ENCODE measurements around the gene ANKRD44.

ANKRD44 gene

GRCh38 chr2:197197895-197198311, 112.7 kb downstream of the ANKRD44 start:
- H3K4me3 ChIP-seq (ENCODE audit: low read depth, low read length): no peak overlapping the region
- ChIA-PET CTCF (no interaction called here), POLR2A (no interaction called here)
- TF ChIP-seq, protein P1, sequence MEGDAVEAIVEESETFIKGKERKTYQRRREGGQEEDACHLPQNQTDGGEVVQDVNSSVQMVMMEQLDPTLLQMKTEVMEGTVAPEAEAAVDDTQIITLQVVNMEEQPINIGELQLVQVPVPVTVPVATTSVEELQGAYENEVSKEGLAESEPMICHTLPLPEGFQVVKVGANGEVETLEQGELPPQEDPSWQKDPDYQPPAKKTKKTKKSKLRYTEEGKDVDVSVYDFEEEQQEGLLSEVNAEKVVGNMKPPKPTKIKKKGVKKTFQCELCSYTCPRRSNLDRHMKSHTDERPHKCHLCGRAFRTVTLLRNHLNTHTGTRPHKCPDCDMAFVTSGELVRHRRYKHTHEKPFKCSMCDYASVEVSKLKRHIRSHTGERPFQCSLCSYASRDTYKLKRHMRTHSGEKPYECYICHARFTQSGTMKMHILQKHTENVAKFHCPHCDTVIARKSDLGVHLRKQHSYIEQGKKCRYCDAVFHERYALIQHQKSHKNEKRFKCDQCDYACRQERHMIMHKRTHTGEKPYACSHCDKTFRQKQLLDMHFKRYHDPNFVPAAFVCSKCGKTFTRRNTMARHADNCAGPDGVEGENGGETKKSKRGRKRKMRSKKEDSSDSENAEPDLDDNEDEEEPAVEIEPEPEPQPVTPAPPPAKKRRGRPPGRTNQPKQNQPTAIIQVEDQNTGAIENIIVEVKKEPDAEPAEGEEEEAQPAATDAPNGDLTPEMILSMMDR (IDR thresholded peaks at IDR 0.05; ENCODE audit: insufficient read depth, low read length, missing control alignments): no peak
- no peak for DNase-seq (ENCODE audit: low read depth, low spot score)

GRCh38 chr2:197196541-197197180, 113.9 kb downstream of the ANKRD44 start:
- no peak overlapping the region for H3K4me3 ChIP-seq (ENCODE audit: low read depth, low read length)
- DNase-seq (ENCODE audit: low read depth, low spot score): no peak
- ChIA-PET CTCF (interaction anchor here (0.8 kb wide), 1 partner anchor 182 kb away, joined by 3 read pairs; no protein-coding TSS in a partner anchor), POLR2A (no interaction called here)
- TF ChIP-seq, protein P1 (IDR thresholded peaks at IDR 0.05; ENCODE audit: insufficient read depth, low read length, missing control alignments): no peak

- CTCF ChIA-PET: interaction anchor here (0.6 to 1.4 kb wide), 6 partner anchors 9 to 160 kb away, joined by 3 to 5 read pairs (median 3); no protein-coding TSS in a partner anchor
- no peak for DNase-seq (ENCODE audit: low read depth, low spot score)
- H3K4me3 ChIP-seq (ENCODE audit: low read depth, low read length): no peak overlapping the region
- TF ChIP-seq, protein P1 (IDR thresholded peaks at IDR 0.05; ENCODE audit: insufficient read depth, low read length, missing control alignments): no peak
- POLR2A ChIA-PET: no interaction called here
Measured at GRCh38 chr2:197195518-197195917, 115.1 kb downstream of the ANKRD44 start.

DNA sequence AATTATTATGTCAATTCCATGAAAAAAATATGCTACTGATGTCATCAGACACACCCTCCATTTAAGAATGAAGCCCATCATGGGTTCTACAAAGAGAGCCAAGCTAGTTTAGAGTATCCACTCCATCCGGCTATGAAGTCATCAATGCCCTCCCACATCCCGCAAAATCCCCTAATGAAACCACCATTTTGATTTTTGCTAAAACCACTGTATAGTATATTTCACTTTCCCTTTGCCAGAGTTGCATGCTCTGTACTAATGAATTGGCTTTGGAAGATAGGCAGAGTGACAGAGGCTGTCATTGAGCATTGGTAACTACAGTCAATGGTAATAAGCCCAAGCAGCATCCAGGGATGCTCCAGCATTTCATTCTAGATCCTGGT, 118.6 kb downstream of the ANKRD44 start:
- DNase-seq (ENCODE audit: low read depth, low spot score): no peak
- ChIA-PET CTCF (interaction anchor here (0.8 to 4.2 kb wide), 37 partner anchors 11 to 207 kb away, joined by 3 to 53 read pairs (median 5); no protein-coding TSS in a partner anchor), POLR2A (no interaction called here)
- no peak overlapping the region for H3K4me3 ChIP-seq (ENCODE audit: low read depth, low read length)
- TF ChIP-seq, protein P1 (IDR thresholded peaks at IDR 0.05; ENCODE audit: insufficient read depth, low read length, missing control alignments): no peak

DNA sequence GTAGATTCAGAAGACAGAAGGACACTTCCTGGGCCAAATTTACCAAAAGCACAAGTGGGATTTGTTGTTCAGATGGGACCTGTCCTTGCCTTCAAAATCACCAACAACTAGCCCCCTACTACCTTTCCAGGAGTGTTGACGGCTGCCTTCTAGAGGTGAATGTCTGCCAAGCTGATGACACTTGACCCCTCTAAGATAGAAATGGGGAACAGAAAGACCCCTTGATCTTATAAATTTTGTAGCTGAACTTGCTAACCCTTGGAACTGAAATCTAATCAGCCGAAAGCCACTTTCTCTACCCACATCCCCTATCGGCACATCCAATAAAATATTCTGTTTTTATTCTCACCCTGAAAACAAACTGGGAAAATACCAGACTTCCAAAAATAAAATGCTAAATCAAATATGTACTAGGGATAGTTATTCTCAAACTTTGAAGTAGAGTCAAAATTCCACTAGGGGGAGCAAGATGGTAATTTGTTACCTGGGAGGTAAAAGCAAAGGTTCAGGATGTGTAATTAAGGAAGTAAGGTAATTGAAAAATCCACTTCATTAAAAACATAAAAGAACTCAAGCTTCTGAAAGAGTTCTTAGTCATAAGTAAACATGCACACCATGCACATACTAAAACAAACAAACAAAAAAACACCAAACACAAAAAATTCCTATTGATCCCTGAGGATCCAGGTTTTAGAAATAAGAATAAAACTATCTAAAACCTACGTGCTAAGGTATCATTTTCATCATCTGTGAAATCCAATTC, 119.2 kb downstream of the ANKRD44 start:
- ChIA-PET POLR2A (no interaction called here), CTCF (interaction anchor here (0.7 to 4.2 kb wide), 42 partner anchors 10 to 208 kb away, joined by 3 to 53 read pairs (median 5); no protein-coding TSS in a partner anchor)
- no peak for DNase-seq (ENCODE audit: low read depth, low spot score)
- H3K4me3 ChIP-seq (ENCODE audit: low read depth, low read length): no peak overlapping the region
- TF ChIP-seq, protein P1 (IDR thresholded peaks at IDR 0.05; ENCODE audit: insufficient read depth, low read length, missing control alignments): peak; percentile 40

GRCh38 chr2:197190100-197190432, 120.5 kb downstream of the ANKRD44 start:
- POLR2A ChIA-PET: no interaction called here
- no peak for DNase-seq (ENCODE audit: low read depth, low spot score)
- H3K4me3 ChIP-seq (ENCODE audit: low read depth, low read length): no peak overlapping the region
- CTCF ChIA-PET: interaction anchor here (0.8 to 4.2 kb wide), 22 partner anchors 9 to 188 kb away, joined by 3 to 53 read pairs (median 10); no protein-coding TSS in a partner anchor
- TF ChIP-seq, protein P1 (IDR thresholded peaks at IDR 0.05; ENCODE audit: insufficient read depth, low read length, missing control alignments): no peak

Measured in AG04449 (cell line).